Omental fat pad (tissue), 4 donors: ENCODE results near the gene IL22RA2. TPM values are rescaled to one million over a fixed set of nuclear protein-coding genes. Genes with fewer than 3 reads are reported as not detected.

Experiments used
- ATAC-seq: fragments of 150-250 bp; one replicate; pipeline ENCODE4 v1.9.1; 2016; ENCODE audit warnings: mild to moderate bottlenecking, moderate library complexity; ENCODE audit not compliant: low FRiP score
- DNase-seq: peaks from one replicate; pipeline ENCODE4 v3.0.0-alpha.2; 2019; ENCODE audit warnings: low spot score
- CTCF ChIP-seq, 3 donors: fragments of 450-650 bp; IDR thresholded peaks; one replicate each; pipeline ENCODE4 v1.5.1; 2016 to 2017; ENCODE audit warnings: antibody characterized with exemption in 3 of 3, mild to moderate bottlenecking in 3 of 3, moderate library complexity in 2 of 3
- total RNA-seq, 4 donors: library from RNA; depleted of rRNA; stranded (reverse); fragments of >200 nt; gene quantifications; one replicate each; pipeline ENCODE4 v1.1.0, GENCODE V29; 2016

The IL22RA2 gene
- total RNA-seq, 4 donors from 2014 or later = not detected

- ATAC-seq (no peak), DNase-seq (no peak)
- TF ChIP-seq CTCF (IDR thresholded peaks at IDR 0.05) = no peak
Observed at GRCh38 chr6:137166247-137167098, 7.0 kb downstream of the IL22RA2 start.

DNA sequence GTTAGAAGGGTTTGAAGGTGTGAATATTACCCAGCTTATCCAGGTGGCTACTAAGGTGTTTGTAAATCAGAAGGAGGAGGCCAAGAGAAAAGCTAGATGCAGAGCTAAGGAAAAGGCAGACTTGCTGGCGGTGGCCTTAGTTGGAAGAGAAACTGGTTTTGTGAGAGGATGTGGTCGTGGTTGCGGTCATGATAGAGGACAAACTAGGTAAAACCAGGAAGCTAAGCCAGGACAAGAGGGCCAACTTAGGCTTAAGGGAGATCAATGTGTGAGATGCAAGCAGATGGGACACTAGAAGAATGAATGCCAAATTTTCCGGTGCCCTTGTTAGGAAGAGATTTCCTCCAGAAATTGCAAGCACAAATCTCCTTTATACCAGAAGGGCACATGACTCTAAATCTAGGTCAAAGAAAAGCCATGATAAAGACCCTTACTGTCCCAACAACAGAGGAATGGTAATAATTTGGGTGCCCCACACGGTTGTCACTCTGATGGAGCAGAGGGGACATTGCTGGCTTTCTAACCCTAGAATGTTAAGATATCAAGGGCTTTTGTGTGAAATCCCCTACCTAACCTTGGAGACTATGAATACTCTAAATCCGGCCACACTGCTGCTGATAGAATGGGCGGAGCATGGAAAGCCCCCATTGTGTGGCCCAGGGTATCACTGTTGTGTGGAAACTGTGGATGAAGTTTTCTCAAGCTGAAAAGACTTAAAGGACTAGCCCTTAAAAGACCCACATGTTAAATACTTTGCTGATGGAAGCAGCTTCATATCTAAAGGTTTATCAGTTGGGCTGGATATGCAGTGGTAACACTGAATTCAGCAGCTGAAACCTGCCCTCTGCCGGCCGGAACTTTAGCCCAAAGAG is 7.8 kb downstream of the IL22RA2 start:
- DNase-seq (no peak), ATAC-seq (no peak)
- no peak for TF ChIP-seq CTCF (IDR thresholded peaks at IDR 0.05)

DNA sequence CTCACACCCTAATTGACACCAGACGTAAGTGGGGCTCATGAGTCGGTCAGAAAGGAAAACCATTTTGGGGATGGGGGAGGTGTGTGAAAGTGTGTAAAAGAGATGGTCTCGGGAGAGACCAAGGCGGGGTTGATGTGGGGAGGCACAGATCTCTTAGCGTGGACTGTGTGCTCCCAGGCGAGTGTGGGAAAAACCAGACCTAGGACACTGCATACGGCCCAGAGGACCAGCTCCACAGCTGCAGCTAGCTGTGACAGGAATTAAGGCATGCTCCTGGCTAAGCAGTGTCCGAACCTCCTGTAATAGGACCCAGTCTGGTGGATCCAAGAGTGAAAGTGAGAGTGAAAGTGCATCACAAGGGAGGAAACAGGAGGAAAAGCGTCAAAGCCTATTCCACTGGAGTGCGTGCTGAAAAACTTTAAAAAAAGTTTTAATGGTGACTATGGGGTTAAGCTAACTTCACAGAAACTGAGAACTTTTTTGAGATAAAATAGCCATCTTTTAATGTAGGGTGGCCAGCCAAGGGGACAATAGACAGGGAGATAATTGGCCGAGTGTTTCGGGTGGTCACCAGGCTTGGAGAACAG is 9.6 kb downstream of the IL22RA2 start:
- no peak for DNase-seq
- TF ChIP-seq CTCF (IDR thresholded peaks at IDR 0.05) = no peak
- no peak for ATAC-seq

GRCh38 chr6:137162692-137163306 is 10.6 kb downstream of the IL22RA2 start:
- TF ChIP-seq CTCF (IDR thresholded peaks at IDR 0.05) = no peak
- no peak for ATAC-seq
- no peak for DNase-seq

DNA sequence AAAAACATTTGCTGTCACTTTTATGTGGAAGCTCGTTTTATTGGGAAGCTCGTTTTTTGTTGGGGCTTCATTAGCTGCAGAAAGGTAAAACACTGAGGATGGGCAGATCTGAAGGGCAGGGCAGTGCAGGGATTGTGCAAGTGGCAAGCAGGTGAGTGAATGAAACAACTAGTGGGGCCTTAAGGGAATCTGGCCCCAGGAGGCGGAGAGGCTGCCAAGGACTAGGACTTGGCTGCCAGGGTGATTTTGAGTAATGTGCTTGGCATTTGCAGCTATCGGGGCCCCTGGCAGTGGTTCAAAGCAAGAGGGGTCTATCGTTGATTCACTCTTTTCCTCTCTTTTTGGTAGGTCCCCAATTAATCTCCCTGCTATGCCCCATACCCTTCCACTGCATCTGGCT is 11.5 kb downstream of the IL22RA2 start:
- TF ChIP-seq CTCF (IDR thresholded peaks at IDR 0.05) = no peak
- no peak for DNase-seq
- ATAC-seq = peak; percentile 30

DNA sequence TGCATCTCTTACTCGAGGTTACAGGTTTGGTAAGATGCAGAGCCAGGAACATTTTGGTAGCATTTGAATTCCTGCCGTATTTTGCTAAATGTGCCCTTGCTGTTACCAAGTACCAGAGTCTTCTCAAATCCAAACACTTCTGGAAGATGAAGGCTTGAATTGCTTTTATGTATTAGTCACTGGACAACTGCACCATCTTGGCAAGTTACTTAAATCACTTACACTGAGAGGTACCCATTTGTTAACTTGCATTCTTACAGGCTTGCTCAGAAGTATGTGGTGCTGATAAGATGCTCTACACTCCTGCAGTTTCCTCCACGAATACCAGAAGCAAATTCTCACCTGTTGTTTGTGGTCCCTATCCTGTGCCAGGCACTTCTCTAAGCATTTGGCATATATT is 12.7 kb downstream of the IL22RA2 start:
- TF ChIP-seq CTCF (IDR thresholded peaks at IDR 0.05) = no peak
- ATAC-seq (peak; percentile 83), DNase-seq (no peak)
